ENCODE data around the gene VPS13D.

DNA sequence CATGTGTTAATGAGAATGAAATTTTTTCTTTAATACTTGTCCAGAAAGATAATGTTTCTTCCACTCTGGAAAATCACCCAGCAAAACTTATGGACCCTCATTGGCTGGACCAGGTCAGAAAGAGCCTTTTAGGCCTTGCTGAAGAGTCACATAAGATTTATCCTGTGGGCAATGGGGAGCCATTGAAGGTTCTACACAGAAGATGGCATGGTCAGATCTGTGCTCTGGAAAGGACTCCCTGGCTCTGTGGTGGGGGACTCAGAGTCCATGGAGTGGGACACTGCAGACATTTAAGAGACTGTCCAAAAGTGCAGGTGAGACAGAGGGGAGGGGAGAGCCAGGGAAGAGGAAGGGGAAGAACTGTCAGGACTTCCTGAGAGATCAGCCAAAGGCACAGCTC is 321.8 kb downstream of the VPS13D start:
- TF ChIP-seq CTCF (IDR thresholded peaks at IDR 0.05) (no peak), CHD2 (IDR thresholded peaks at IDR 0.05; ENCODE audit: low read length, partially characterized antibody) (no peak), POLR2AphosphoS5 (IDR thresholded peaks at IDR 0.05; ENCODE audit: low read depth, low read length) (no peak), RFX5 (IDR thresholded peaks at IDR 0.05; ENCODE audit: low read length) (no peak), TAF1 (IDR thresholded peaks at IDR 0.05; ENCODE audit: borderline replicate concordance, low read depth, low read length) (no peak), USF1 (IDR thresholded peaks at IDR 0.05; ENCODE audit: borderline replicate concordance, low read depth) (no peak)
- TF ChIP-seq, protein P1, sequence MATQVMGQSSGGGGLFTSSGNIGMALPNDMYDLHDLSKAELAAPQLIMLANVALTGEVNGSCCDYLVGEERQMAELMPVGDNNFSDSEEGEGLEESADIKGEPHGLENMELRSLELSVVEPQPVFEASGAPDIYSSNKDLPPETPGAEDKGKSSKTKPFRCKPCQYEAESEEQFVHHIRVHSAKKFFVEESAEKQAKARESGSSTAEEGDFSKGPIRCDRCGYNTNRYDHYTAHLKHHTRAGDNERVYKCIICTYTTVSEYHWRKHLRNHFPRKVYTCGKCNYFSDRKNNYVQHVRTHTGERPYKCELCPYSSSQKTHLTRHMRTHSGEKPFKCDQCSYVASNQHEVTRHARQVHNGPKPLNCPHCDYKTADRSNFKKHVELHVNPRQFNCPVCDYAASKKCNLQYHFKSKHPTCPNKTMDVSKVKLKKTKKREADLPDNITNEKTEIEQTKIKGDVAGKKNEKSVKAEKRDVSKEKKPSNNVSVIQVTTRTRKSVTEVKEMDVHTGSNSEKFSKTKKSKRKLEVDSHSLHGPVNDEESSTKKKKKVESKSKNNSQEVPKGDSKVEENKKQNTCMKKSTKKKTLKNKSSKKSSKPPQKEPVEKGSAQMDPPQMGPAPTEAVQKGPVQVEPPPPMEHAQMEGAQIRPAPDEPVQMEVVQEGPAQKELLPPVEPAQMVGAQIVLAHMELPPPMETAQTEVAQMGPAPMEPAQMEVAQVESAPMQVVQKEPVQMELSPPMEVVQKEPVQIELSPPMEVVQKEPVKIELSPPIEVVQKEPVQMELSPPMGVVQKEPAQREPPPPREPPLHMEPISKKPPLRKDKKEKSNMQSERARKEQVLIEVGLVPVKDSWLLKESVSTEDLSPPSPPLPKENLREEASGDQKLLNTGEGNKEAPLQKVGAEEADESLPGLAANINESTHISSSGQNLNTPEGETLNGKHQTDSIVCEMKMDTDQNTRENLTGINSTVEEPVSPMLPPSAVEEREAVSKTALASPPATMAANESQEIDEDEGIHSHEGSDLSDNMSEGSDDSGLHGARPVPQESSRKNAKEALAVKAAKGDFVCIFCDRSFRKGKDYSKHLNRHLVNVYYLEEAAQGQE (IDR thresholded peaks at IDR 0.05; ENCODE audit: low read depth, low read length) = no peak

Data from SK-N-SH (cell line).